ENCODE results near the gene SUMF2.
"Not testable (repeated sequence)": the region's sequence is repeated elsewhere in the genome, so short reads cannot be mapped to it uniquely, and the experiment has no call there.

Gene SUMF2

GRCh38 chr7:56066376-56066775 lies 2.3 kb downstream of the SUMF2 start:
- peaks cover 31% of the 10 kb centered on the region for H3K4me1 ChIP-seq (ENCODE audit: control insufficient read depth, insufficient read depth, low read length)
- not testable (repeated sequence) for H3K27me3 ChIP-seq (replicated peaks; ENCODE audit: control insufficient read depth, insufficient read depth, low read length); H3K9ac ChIP-seq (ENCODE audit: low read length); H3K9me3 ChIP-seq (ENCODE audit: control insufficient read depth, low read length); H3K4me3 ChIP-seq (ENCODE audit: low read length); DNase-seq (ENCODE audit: low read depth)
- peaks cover 55% of the 10 kb centered on the region for H3K36me3 ChIP-seq (ENCODE audit: control insufficient read depth, insufficient read depth, low read length, severe bottlenecking)

- DNase-seq (ENCODE audit: low read depth) = peak; percentile 93
- H3K36me3 ChIP-seq (ENCODE audit: control insufficient read depth, insufficient read depth, low read length, severe bottlenecking) = peaks cover 35% of the 10 kb centered on the region
Observed at GRCh38 chr7:56074371-56074791, 10.3 kb downstream of the SUMF2 start.

GRCh38 chr7:56077681-56078080 lies 13.6 kb downstream of the SUMF2 start:
- Histone ChIP-seq H3K9ac (ENCODE audit: low read length) (no peak overlapping the region), H3K36me3 (ENCODE audit: control insufficient read depth, insufficient read depth, low read length, severe bottlenecking) (peaks cover 38% of the 10 kb centered on the region), H3K27me3 (replicated peaks; ENCODE audit: control insufficient read depth, insufficient read depth, low read length) (no peaks in the 10 kb centered on the region), H3K4me3 (ENCODE audit: low read length) (no peak overlapping the region), H3K4me1 (ENCODE audit: control insufficient read depth, insufficient read depth, low read length) (peaks cover 25% of the 10 kb centered on the region), H3K9me3 (ENCODE audit: control insufficient read depth, low read length) (no peaks in the 10 kb centered on the region)
- DNase-seq (ENCODE audit: low read depth) = no peak

More at GRCh38 chr7:56074371-56074791, 10.3 kb downstream of the SUMF2 start:
- H3K9ac ChIP-seq (ENCODE audit: low read length) = no peak overlapping the region
- no peak overlapping the region for H3K4me3 ChIP-seq (ENCODE audit: low read length)
- H3K4me1 ChIP-seq (ENCODE audit: control insufficient read depth, insufficient read depth, low read length) = peaks cover 17% of the 10 kb centered on the region
- no peaks in the 10 kb centered on the region for H3K27me3 ChIP-seq (replicated peaks; ENCODE audit: control insufficient read depth, insufficient read depth, low read length)
- no peaks in the 10 kb centered on the region for H3K9me3 ChIP-seq (ENCODE audit: control insufficient read depth, low read length)

- DNase-seq (ENCODE audit: low read depth) = no peak
- Histone ChIP-seq H3K9me3 (ENCODE audit: control insufficient read depth, low read length) (no peaks in the 10 kb centered on the region), H3K27me3 (replicated peaks; ENCODE audit: control insufficient read depth, insufficient read depth, low read length) (no peaks in the 10 kb centered on the region), H3K4me1 (ENCODE audit: control insufficient read depth, insufficient read depth, low read length) (peaks cover 26% of the 10 kb centered on the region), H3K36me3 (ENCODE audit: control insufficient read depth, insufficient read depth, low read length, severe bottlenecking) (peaks cover 33% of the 10 kb centered on the region), H3K9ac (ENCODE audit: low read length) (no peak overlapping the region), H3K4me3 (ENCODE audit: low read length) (no peak overlapping the region)
Observed at GRCh38 chr7:56078196-56078595, 14.1 kb downstream of the SUMF2 start.

GRCh38 chr7:56079450-56080185 lies 15.5 kb downstream of the SUMF2 start:
- Histone ChIP-seq H3K27me3 (replicated peaks; ENCODE audit: control insufficient read depth, insufficient read depth, low read length) (no peaks in the 10 kb centered on the region), H3K9me3 (ENCODE audit: control insufficient read depth, low read length) (no peaks in the 10 kb centered on the region), H3K4me3 (ENCODE audit: low read length) (no peak overlapping the region), H3K4me1 (ENCODE audit: control insufficient read depth, insufficient read depth, low read length) (peaks cover 31% of the 10 kb centered on the region), H3K9ac (ENCODE audit: low read length) (peak overlapping the region; percentile 69), H3K36me3 (ENCODE audit: control insufficient read depth, insufficient read depth, low read length, severe bottlenecking) (peaks cover 37% of the 10 kb centered on the region)
- DNase-seq (ENCODE audit: low read depth) = peak; percentile 86

GRCh38 chr7:56080726-56081435 lies 16.8 kb downstream of the SUMF2 start:
- H3K9ac ChIP-seq (ENCODE audit: low read length); DNase-seq (ENCODE audit: low read depth); H3K4me3 ChIP-seq (ENCODE audit: low read length); H3K9me3 ChIP-seq (ENCODE audit: control insufficient read depth, low read length); H3K27me3 ChIP-seq (replicated peaks; ENCODE audit: control insufficient read depth, insufficient read depth, low read length): not testable (repeated sequence)
- peaks cover 31% of the 10 kb centered on the region for H3K4me1 ChIP-seq (ENCODE audit: control insufficient read depth, insufficient read depth, low read length)
- H3K36me3 ChIP-seq (ENCODE audit: control insufficient read depth, insufficient read depth, low read length, severe bottlenecking) = peaks cover 49% of the 10 kb centered on the region

- no peak overlapping the region for H3K4me3 ChIP-seq (ENCODE audit: low read length)
- peaks cover 56% of the 10 kb centered on the region for H3K36me3 ChIP-seq (ENCODE audit: control insufficient read depth, insufficient read depth, low read length, severe bottlenecking)
- H3K27me3 ChIP-seq (replicated peaks; ENCODE audit: control insufficient read depth, insufficient read depth, low read length) = no peaks in the 10 kb centered on the region
- no peaks in the 10 kb centered on the region for H3K9me3 ChIP-seq (ENCODE audit: control insufficient read depth, low read length)
- peaks cover 24% of the 10 kb centered on the region for H3K4me1 ChIP-seq (ENCODE audit: control insufficient read depth, insufficient read depth, low read length)
- no peak for DNase-seq (ENCODE audit: low read depth)
- H3K9ac ChIP-seq (ENCODE audit: low read length) = no peak overlapping the region
Observed at GRCh38 chr7:56081626-56082340, 17.7 kb downstream of the SUMF2 start.

GRCh38 chr7:56083150-56083785 lies 19.2 kb downstream of the SUMF2 start:
- Histone ChIP-seq H3K9ac (ENCODE audit: low read length) (no peak overlapping the region), H3K9me3 (ENCODE audit: control insufficient read depth, low read length) (no peaks in the 10 kb centered on the region), H3K36me3 (ENCODE audit: control insufficient read depth, insufficient read depth, low read length, severe bottlenecking) (peaks cover 62% of the 10 kb centered on the region), H3K4me3 (ENCODE audit: low read length) (no peak overlapping the region), H3K4me1 (ENCODE audit: control insufficient read depth, insufficient read depth, low read length) (peaks cover 24% of the 10 kb centered on the region), H3K27me3 (replicated peaks; ENCODE audit: control insufficient read depth, insufficient read depth, low read length) (no peaks in the 10 kb centered on the region)
- no peak for DNase-seq (ENCODE audit: low read depth)

- no peaks in the 10 kb centered on the region for H3K27me3 ChIP-seq (replicated peaks; ENCODE audit: control insufficient read depth, insufficient read depth, low read length)
- H3K36me3 ChIP-seq (ENCODE audit: control insufficient read depth, insufficient read depth, low read length, severe bottlenecking) = peaks cover 54% of the 10 kb centered on the region
- peaks cover 15% of the 10 kb centered on the region for H3K4me1 ChIP-seq (ENCODE audit: control insufficient read depth, insufficient read depth, low read length)
- no peak overlapping the region for H3K4me3 ChIP-seq (ENCODE audit: low read length)
- H3K9me3 ChIP-seq (ENCODE audit: control insufficient read depth, low read length) = no peaks in the 10 kb centered on the region
- DNase-seq (ENCODE audit: low read depth) = no peak
- H3K9ac ChIP-seq (ENCODE audit: low read length) = no peak overlapping the region
Observed at GRCh38 chr7:56086761-56087160, 22.7 kb downstream of the SUMF2 start.

GRCh38 chr7:56087445-56087844 lies 23.4 kb downstream of the SUMF2 start:
- Histone ChIP-seq H3K27me3 (replicated peaks; ENCODE audit: control insufficient read depth, insufficient read depth, low read length) (no peaks in the 10 kb centered on the region), H3K4me1 (ENCODE audit: control insufficient read depth, insufficient read depth, low read length) (peaks cover 22% of the 10 kb centered on the region), H3K36me3 (ENCODE audit: control insufficient read depth, insufficient read depth, low read length, severe bottlenecking) (peaks cover 47% of the 10 kb centered on the region), H3K9ac (ENCODE audit: low read length) (no peak overlapping the region), H3K9me3 (ENCODE audit: control insufficient read depth, low read length) (no peaks in the 10 kb centered on the region), H3K4me3 (ENCODE audit: low read length) (no peak overlapping the region)
- no peak for DNase-seq (ENCODE audit: low read depth)

GRCh38 chr7:56091591-56091990 lies 27.5 kb downstream of the SUMF2 start:
- no peaks in the 10 kb centered on the region for H3K9me3 ChIP-seq (ENCODE audit: control insufficient read depth, low read length)
- H3K4me1 ChIP-seq (ENCODE audit: control insufficient read depth, insufficient read depth, low read length) = peaks cover 24% of the 10 kb centered on the region
- no peaks in the 10 kb centered on the region for H3K27me3 ChIP-seq (replicated peaks; ENCODE audit: control insufficient read depth, insufficient read depth, low read length)
- peak; percentile 60 for DNase-seq (ENCODE audit: low read depth)
- peaks cover 23% of the 10 kb centered on the region for H3K36me3 ChIP-seq (ENCODE audit: control insufficient read depth, insufficient read depth, low read length, severe bottlenecking)
- peak overlapping the region; percentile 79 for H3K4me3 ChIP-seq (ENCODE audit: low read length)
- peak overlapping the region; percentile 89 for H3K9ac ChIP-seq (ENCODE audit: low read length)

Measured in adipocyte (in vitro differentiated cells).